OCI-LY7 (cell line): Measurements from ENCODE around the gene TBXA2R. TPM values are rescaled to one million over a fixed set of nuclear protein-coding genes. Genes with fewer than 3 reads are reported as not detected.
"Not testable (repeated sequence)": the region's sequence is repeated elsewhere in the genome, so short reads cannot be mapped to it uniquely, and the experiment has no call there.

ENCODE experiments used
- BruUV-seq: library from RNA; stranded (reverse); fragments of 400-500 nt; replicated peaks from 2 replicates; lab custom pipeline; 2021; lab: Mats Ljungman, UMichigan
- CTCF ChIA-PET: fragments of 300-600 bp; sonication (Branson Sonifier 250); formaldehyde crosslinking; loops from one replicate; lab custom pipeline; 2022; ENCODE audit warnings: antibody characterized with exemption; ENCODE audit not compliant: unreplicated experiment; lab: Charles Lee
- POLR2A ChIA-PET: fragments of 300-600 bp; sonication (Branson Sonifier 250); formaldehyde crosslinking; loops from one replicate; lab custom pipeline; 2022; ENCODE audit warnings: antibody characterized with exemption; lab: Charles Lee
- DNase-seq: peaks from one replicate; pipeline ENCODE4 v3.0.0-alpha.2; 2015; ENCODE audit warnings: low spot score
- H2AFZ ChIP-seq: fragments of 200-600 bp; sonication (generic), shearing (Covaris generic); 2 replicates; pipeline ENCODE4 v1.6.1; 2014; ENCODE audit warnings: mild to moderate bottlenecking, antibody characterized with exemption, low read length, moderate library complexity
- H3K27ac ChIP-seq: fragments of 200-600 bp; sonication (generic); 2 replicates; pipeline ENCODE4 v1.5.1; 2014; ENCODE audit warnings: mixed run types, low read depth, mild to moderate bottlenecking, moderate library complexity, low read length, inconsistent platforms; ENCODE audit not compliant: poor library complexity, severe bottlenecking
- H3K36me3 ChIP-seq: fragments of 200-600 bp; sonication (generic); 2 replicates; pipeline ENCODE4 v1.6.1; 2014; ENCODE audit warnings: mild to moderate bottlenecking, antibody characterized with exemption, low read length, moderate library complexity, mixed read lengths; ENCODE audit not compliant: insufficient read depth
- H3K4me1 ChIP-seq: fragments of 200-600 bp; sonication (generic); 2 replicates; pipeline ENCODE4 v1.5.1; 2014; ENCODE audit warnings: mild to moderate bottlenecking, low read length; ENCODE audit not compliant: insufficient read depth, poor library complexity, severe bottlenecking
- H3K4me2 ChIP-seq: fragments of 200-600 bp; sonication (generic); 2 replicates; pipeline ENCODE4 v1.6.1; 2014; ENCODE audit warnings: mild to moderate bottlenecking, low read length
- H3K4me3 ChIP-seq: fragments of 200-600 bp; sonication (generic); 2 replicates; pipeline ENCODE4 v1.5.1; 2014; ENCODE audit warnings: mild to moderate bottlenecking, low read depth, low read length; ENCODE audit not compliant: poor library complexity, severe bottlenecking
- H3K79me2 ChIP-seq: fragments of 200-600 bp; sonication (generic); 2 replicates; pipeline ENCODE4 v1.6.1; 2016; ENCODE audit warnings: low read depth, mild to moderate bottlenecking, low read length, moderate library complexity, mixed read lengths; ENCODE audit not compliant: insufficient read depth
- H3K9me2 ChIP-seq: fragments of 200-600 bp; sonication (generic); 2 replicates; pipeline ENCODE4 v1.6.1; 2016; ENCODE audit warnings: mild to moderate bottlenecking, low read length, mixed read lengths; ENCODE audit not compliant: insufficient read depth
- H3K9me3 ChIP-seq: fragments of 200-600 bp; sonication (generic); 2 replicates; pipeline ENCODE4 v1.6.1; 2014; ENCODE audit warnings: mild to moderate bottlenecking, mixed run types, low read length, mixed read lengths
- H4K20me1 ChIP-seq: fragments of 200-600 bp; sonication (generic); 2 replicates; pipeline ENCODE4 v1.6.1; 2014; ENCODE audit warnings: mild to moderate bottlenecking, antibody characterized with exemption, low read length, moderate library complexity, mixed read lengths; ENCODE audit not compliant: insufficient read depth
- EZH2phosphoT487 ChIP-seq: fragments of 200-600 bp; sonication (generic); IDR thresholded peaks from 2 replicates; pipeline ENCODE4 v1.6.1; 2018; ENCODE audit warnings: low read depth, borderline replicate concordance, mild to moderate bottlenecking, mixed run types, antibody characterized with exemption, low read length, moderate library complexity, mixed read lengths
- intact Hi-C: fragments of 100-400 bp; cut with micrococcal nuclease; formaldehyde crosslinking; loops from one replicate; pipeline ENCODE4 v1.10.0; 2022; ENCODE audit not compliant: unreplicated experiment
- total RNA-seq, 2 experiments: library from RNA; depleted of rRNA in 1 of 2; stranded (reverse); fragments of >200 nt in 1 of 2; shearing (Covaris generic) in 1 of 2; gene quantifications; 2 replicates each; pipeline ENCODE4 v1.2.3, GENCODE V29; 2014 to 2022
- TF ChIP-seq, protein P1 (sequence below): fragments of 200-600 bp; sonication (generic); conservative IDR thresholded peaks from 2 replicates; pipeline ENCODE4 v1.5.1; 2014; ENCODE audit warnings: mild to moderate bottlenecking, antibody characterized with exemption, low read length, moderate library complexity, mixed read lengths

Gene TBXA2R
- total RNA-seq, 2 experiments from 2014 or later = not detected

DNA sequence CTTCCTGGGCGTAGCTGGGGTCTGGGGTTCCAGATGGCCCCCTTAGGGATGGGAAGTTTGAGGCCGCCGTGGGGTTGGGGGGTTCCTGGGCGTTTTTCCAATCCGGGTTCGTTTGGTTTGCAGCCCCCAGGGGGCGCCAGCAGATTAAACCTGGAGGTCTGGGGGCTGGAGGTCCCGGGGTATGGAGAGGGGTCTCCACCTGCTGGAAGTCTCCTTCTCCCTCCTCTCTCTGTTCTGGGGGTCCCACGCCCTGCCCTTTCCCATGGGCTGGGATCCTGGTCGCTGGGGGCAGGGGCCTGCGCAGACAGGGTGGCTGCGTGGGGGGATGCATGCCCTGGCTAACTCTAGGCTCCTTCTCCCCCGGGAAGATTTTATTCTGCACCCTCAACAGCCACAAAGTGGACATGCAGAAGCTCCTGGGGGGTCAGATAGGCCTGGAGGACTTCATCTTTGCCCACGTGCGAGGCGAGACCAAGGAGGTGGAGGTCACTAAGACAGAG, 20.5 kb downstream of the TBXA2R start:
- peak; percentile 30 for DNase-seq
- TF ChIP-seq, protein P1, sequence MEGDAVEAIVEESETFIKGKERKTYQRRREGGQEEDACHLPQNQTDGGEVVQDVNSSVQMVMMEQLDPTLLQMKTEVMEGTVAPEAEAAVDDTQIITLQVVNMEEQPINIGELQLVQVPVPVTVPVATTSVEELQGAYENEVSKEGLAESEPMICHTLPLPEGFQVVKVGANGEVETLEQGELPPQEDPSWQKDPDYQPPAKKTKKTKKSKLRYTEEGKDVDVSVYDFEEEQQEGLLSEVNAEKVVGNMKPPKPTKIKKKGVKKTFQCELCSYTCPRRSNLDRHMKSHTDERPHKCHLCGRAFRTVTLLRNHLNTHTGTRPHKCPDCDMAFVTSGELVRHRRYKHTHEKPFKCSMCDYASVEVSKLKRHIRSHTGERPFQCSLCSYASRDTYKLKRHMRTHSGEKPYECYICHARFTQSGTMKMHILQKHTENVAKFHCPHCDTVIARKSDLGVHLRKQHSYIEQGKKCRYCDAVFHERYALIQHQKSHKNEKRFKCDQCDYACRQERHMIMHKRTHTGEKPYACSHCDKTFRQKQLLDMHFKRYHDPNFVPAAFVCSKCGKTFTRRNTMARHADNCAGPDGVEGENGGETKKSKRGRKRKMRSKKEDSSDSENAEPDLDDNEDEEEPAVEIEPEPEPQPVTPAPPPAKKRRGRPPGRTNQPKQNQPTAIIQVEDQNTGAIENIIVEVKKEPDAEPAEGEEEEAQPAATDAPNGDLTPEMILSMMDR = peak; percentile 80
- TF ChIP-seq EZH2phosphoT487 = no peak
- Histone ChIP-seq H2AFZ (no peak overlapping the region), H3K9me3 (no peaks in the 10 kb centered on the region), H3K9me2 (no peaks in the 10 kb centered on the region), H3K4me3 (no peak overlapping the region), H3K27ac (no peak overlapping the region), H4K20me1 (no peaks in the 10 kb centered on the region), H3K79me2 (no peaks in the 10 kb centered on the region), H3K4me1 (no peaks in the 10 kb centered on the region), H3K4me2 (no peak overlapping the region), H3K36me3 (no peaks in the 10 kb centered on the region)
- CTCF ChIA-PET = interaction anchor here (0.6 kb wide), 1 partner anchor 32 kb away, joined by 4 read pairs; no protein-coding TSS in a partner anchor
- BruUV-seq = no TSS peak
- POLR2A ChIA-PET = no interaction called here
- intact Hi-C loops = no loop called here

- DNase-seq = no peak
- Histone ChIP-seq H2AFZ (no peak within 1 kb of the TSS), H3K9me2 (no peaks in the 10 kb centered on the region), H3K4me1 (no peaks in the 10 kb centered on the region), H3K79me2 (no peaks in the 10 kb centered on the region), H3K9me3 (no peaks in the 10 kb centered on the region), H3K4me3 (no peak within 1 kb of the TSS), H3K4me2 (no peak within 1 kb of the TSS), H3K36me3 (no peaks in the 10 kb centered on the region), H4K20me1 (no peaks in the 10 kb centered on the region), H3K27ac (no peak within 1 kb of the TSS)
- CTCF ChIA-PET = no interaction called here
- intact Hi-C loops = no loop called here
- POLR2A ChIA-PET = no interaction called here
- TF ChIP-seq, protein P1 = no peak
- no peak for TF ChIP-seq EZH2phosphoT487
- no TSS peak for BruUV-seq
These were observed 21.2 kb downstream of the TBXA2R start, which contains the start of gene GIPC3 for GRCh38 chr19:3585301-3586126. Gene GIPC3, plus strand, starts transcription at chr19:3585478. Its CDS starts 120 bp downstream, at chr19:3585598.

DNA sequence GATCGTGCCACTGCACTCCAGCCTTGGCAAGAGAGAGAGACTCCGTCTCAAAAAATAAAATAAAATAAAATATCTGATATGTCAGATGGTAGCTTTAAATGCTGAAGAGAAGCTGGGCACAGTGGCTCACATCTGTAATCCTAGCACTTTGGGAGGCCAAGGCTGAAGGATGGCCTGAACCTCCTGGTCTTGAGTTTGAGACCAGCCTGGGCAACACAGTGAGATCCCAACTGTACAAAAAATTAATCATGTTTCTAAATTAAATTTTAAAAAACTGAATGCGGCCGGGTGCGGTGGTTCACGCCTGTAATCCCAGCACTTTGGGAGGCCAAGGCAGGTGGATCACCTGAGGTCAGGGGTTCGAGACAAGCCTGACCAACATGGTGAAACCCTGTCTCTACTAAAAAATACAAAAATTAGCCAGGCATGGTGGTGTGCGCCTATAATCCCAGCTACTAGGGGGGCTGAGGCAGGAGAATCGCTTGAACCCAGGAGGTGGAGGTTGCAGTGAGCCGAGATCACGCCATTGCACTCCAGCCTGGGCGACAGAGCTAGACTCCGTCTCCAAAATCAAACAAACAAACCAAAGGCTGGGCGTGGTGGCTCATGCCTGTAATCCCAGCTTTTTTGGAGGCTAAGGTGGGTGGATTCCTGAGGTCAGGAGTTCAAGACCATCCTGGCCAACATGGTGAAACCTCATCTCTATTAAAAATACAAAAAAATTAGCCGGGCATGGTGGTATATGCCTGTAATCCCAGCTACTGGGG, 22.5 kb downstream of the TBXA2R start:
- intact Hi-C loops, H3K27ac ChIP-seq, CTCF ChIA-PET, H3K4me3 ChIP-seq, H3K9me2 ChIP-seq, H3K79me2 ChIP-seq, H4K20me1 ChIP-seq, BruUV-seq, POLR2A ChIA-PET, H3K4me2 ChIP-seq, DNase-seq, H2AFZ ChIP-seq, H3K4me1 ChIP-seq, H3K36me3 ChIP-seq, H3K9me3 ChIP-seq: not testable (repeated sequence)

GRCh38 chr19:3581792-3582191, 24.9 kb downstream of the TBXA2R start:
- H3K4me2 ChIP-seq, H3K36me3 ChIP-seq, H2AFZ ChIP-seq, intact Hi-C loops, H3K4me1 ChIP-seq, H3K9me2 ChIP-seq, H3K27ac ChIP-seq, BruUV-seq, H4K20me1 ChIP-seq, POLR2A ChIA-PET, H3K9me3 ChIP-seq, DNase-seq, H3K4me3 ChIP-seq, H3K79me2 ChIP-seq: not testable (repeated sequence)
- CTCF ChIA-PET = interaction anchor here (0.6 kb wide), 1 partner anchor 305 kb away, joined by 10 read pairs; no protein-coding TSS in a partner anchor
